ENCODE measurements around the gene PAX7.

PAX7 gene

DNA sequence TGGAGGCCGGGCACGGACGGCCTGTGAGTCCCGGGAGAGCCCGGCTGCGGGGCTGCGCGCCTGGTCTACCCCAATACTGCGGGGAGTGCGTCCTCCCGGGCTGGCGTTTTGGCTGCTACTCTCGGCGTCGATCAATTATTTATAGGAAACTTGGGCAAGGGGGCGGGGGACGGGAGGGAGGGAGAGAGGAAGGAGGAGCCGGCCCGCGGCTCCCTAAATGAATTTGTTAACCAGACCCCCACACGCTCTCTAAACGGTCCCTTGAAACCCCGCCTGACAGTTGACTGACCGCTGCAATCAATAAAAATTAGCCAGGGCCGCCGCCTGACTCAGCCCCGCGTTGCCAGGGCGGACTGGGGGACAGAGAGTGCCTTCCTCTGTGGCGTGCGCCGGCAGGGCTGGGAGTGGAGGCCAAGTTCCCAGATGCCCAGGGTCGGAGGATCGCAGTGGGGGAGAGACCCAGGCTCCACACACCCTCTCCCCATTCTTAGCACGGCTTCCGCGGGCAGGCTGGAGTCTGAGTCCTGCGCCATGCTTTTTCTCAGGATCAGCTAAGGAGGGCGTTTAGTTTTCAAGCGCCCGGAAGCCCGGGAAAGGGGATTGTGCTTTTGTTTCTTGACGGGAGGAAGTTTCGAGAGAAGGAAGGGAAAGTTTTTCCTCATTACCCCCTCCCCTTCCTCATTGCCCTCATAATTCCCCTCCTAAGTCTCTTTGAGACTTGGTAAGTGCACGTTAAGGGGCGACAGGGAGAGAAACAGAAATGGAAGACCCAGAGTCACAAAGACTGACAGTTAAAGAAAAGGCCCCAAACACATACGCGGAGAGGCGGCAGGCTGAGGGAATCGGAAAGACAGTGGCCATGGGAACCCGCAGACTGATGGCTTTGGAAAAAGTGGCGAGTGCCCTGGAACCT is 6.2 kb downstream of the PAX7 start:
- H3K9me3 ChIP-seq (ENCODE audit: insufficient read depth, low read depth, low read length), result no peaks in the 10 kb centered on the region
- under 1% methylated on average over 46 of the region's 52 CpGs for WGBS
- H3K9ac ChIP-seq (ENCODE audit: low read depth, low read length), result no peak overlapping the region

DNA sequence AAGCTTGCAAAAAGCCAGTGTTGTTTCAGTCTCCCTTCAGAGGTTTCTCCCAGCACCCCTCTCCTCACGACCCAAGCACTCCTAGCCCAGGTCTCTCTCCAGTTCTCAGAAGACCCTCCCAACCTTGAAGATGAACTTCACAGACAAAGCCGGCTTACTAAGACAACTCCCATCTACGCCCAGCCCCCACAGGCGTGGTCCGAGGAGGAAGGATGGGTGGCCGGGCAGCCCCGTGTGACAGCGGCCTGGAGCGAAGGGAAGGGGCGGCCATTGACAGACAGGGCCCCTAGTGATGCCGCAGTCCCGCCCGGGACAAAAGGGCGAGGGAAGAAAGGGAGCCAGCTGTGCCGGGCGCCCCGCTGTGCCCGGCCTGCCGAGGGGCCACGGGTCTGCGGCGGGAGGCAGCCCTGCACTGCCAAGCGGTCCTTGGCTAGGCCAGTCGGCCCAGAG is 6.9 kb downstream of the PAX7 start:
- Histone ChIP-seq H3K4me1 (ENCODE audit: insufficient read depth, low read length) (peaks cover 44% of the 10 kb centered on the region), H3K36me3 (ENCODE audit: insufficient read depth, low read length) (no peaks in the 10 kb centered on the region), H3K9ac (ENCODE audit: low read depth, low read length) (no peak overlapping the region), H3K27me3 (ENCODE audit: insufficient read depth, low read length) (peaks cover 100% of the 10 kb centered on the region), H3K9me3 (ENCODE audit: insufficient read depth, low read depth, low read length) (no peaks in the 10 kb centered on the region), H3K27ac (ENCODE audit: low read depth, low read length) (no peak overlapping the region), H3K4me3 (ENCODE audit: low read length) (peak overlapping the region; percentile 39; the same call in 1 of the 2 replicates)
- WGBS, result under 1% methylated on average over 24 of the region's 24 CpGs

More for the DNA sequence above, 6.2 kb downstream of the PAX7 start:
- Histone ChIP-seq H3K27ac (ENCODE audit: low read depth, low read length) (no peak overlapping the region), H3K4me3 (ENCODE audit: low read length) (peak overlapping the region; percentile 39), H3K4me1 (ENCODE audit: insufficient read depth, low read length) (peaks cover 44% of the 10 kb centered on the region), H3K36me3 (ENCODE audit: insufficient read depth, low read length) (no peaks in the 10 kb centered on the region), H3K27me3 (ENCODE audit: insufficient read depth, low read length) (peaks cover 100% of the 10 kb centered on the region)

DNA sequence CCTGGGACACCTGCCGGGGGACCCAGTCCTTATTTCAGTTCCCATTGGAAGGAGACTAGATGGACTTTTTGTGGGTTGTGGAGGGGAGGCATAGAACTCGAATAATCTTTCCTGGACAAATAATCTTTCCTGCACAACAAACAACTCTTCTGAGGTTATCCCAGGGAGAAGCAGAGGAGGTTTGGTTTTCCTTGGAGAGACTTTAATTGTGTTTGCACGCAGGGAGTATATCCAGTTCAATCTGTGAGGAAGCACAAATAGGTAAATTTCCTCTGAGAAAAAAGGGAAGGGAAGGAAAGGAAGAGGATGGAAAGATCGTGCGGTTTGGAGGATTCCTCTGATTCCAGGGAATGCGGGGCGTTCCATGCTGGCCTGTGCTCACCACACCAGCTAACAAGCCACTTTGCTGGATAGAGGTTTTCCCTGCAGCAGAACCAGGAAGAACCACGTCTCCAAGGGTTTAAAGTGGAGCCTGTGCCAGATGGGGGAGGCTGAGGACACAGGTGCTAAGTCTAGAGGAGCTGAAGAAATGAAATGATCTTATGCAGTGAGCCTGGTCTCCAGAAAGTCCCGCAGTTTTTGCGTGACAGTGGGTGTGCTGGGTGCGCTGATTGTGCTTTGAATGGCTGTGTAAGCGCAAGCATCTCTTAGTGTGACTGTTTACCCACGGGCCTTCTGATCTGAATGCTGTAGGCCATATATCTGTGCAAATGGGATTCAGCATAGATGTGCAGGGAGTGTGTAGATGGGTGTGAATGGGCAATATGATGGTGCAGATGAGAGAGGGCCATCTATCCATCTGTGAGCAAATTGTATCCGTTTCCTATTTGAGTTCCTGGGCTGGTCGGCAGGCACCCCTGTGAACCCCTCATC is 7.6 kb downstream of the PAX7 start:
- H3K9me3 ChIP-seq (ENCODE audit: insufficient read depth, low read depth, low read length), result no peaks in the 10 kb centered on the region
- no peak overlapping the region for H3K9ac ChIP-seq (ENCODE audit: low read depth, low read length)
- 6% methylated on average over 14 of the region's 15 CpGs for WGBS
- no peaks in the 10 kb centered on the region for H3K36me3 ChIP-seq (ENCODE audit: insufficient read depth, low read length)
- peaks cover 100% of the 10 kb centered on the region for H3K27me3 ChIP-seq (ENCODE audit: insufficient read depth, low read length)
- no peak overlapping the region for H3K4me3 ChIP-seq (ENCODE audit: low read length)
- H3K27ac ChIP-seq (ENCODE audit: low read depth, low read length), result no peak overlapping the region
- peaks cover 44% of the 10 kb centered on the region for H3K4me1 ChIP-seq (ENCODE audit: insufficient read depth, low read length)

DNA sequence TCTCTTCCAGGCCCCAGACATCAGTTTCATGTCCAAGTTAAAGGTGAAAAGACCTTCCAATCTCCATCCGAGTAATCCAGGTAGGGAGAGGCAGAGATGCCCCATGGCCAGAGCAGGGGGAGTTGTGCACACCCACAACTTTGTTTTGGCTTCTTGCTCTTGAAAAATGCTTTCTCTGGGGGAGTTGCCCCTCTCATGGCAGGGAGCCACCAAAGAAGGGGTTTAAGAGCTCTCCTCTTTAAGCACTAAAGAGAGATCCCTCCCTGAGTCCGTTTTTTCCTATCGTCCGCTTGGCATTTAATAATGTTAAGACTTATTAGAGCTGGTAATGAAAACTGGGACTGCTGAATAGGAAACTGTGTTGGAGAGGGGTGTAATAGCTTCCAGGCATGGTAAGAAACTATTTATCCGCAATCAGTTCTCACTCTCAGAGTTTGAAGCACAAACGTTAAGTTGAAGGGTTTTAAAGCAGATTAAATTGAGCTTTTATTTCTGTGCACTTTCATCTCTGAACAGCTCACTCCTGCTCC is 8.3 kb downstream of the PAX7 start:
- Histone ChIP-seq H3K27me3 (ENCODE audit: insufficient read depth, low read length) (peaks cover 100% of the 10 kb centered on the region), H3K4me1 (ENCODE audit: insufficient read depth, low read length) (peaks cover 48% of the 10 kb centered on the region), H3K4me3 (ENCODE audit: low read length) (no peak overlapping the region), H3K9ac (ENCODE audit: low read depth, low read length) (no peak overlapping the region), H3K27ac (ENCODE audit: low read depth, low read length) (no peak overlapping the region), H3K36me3 (ENCODE audit: insufficient read depth, low read length) (no peaks in the 10 kb centered on the region), H3K9me3 (ENCODE audit: insufficient read depth, low read depth, low read length) (no peaks in the 10 kb centered on the region)
- WGBS, result 3% methylated on average over 6 of the region's 6 CpGs

DNA sequence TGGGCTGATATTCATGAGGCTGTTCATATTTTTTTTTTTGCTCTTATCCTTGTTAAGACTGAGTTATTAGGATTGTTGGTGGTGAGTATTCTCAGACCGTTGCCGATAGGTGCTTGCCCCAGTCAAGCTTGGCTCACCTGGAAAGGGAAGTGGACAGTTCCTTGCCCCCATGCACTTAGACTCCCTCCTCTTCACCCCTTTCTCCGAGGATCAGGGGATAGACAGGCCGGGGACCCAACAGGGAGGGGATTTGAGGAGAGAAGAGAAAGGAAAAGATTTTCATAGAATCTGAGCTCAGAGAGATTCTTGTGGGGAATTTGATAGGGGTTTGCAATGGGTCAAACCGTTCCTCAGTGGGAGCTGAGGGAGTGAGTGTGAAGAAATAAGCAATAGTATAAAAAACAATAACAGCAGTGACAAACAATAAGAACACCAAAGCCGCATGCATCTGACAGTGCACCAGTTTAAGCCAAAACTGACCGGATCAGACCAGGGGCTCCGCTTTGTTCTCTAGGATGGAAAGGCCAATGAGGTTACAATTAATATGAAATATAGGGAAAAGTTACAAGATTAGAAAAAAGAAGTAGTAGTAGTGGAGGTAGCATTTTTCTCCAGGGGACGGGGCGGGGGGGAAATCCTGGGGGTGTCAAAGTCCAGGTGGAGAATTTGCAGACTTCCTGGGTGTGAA is 8.9 kb downstream of the PAX7 start:
- Histone ChIP-seq H3K4me3 (ENCODE audit: low read length) (peak overlapping the region; percentile 34; the same call in 1 of the 2 replicates), H3K4me1 (ENCODE audit: insufficient read depth, low read length) (peaks cover 54% of the 10 kb centered on the region), H3K9ac (ENCODE audit: low read depth, low read length) (no peak overlapping the region), H3K27me3 (ENCODE audit: insufficient read depth, low read length) (peaks cover 100% of the 10 kb centered on the region), H3K36me3 (ENCODE audit: insufficient read depth, low read length) (no peaks in the 10 kb centered on the region), H3K9me3 (ENCODE audit: insufficient read depth, low read depth, low read length) (no peaks in the 10 kb centered on the region), H3K27ac (ENCODE audit: low read depth, low read length) (no peak overlapping the region)
- WGBS, result 3% methylated on average over 7 of the region's 10 CpGs

DNA sequence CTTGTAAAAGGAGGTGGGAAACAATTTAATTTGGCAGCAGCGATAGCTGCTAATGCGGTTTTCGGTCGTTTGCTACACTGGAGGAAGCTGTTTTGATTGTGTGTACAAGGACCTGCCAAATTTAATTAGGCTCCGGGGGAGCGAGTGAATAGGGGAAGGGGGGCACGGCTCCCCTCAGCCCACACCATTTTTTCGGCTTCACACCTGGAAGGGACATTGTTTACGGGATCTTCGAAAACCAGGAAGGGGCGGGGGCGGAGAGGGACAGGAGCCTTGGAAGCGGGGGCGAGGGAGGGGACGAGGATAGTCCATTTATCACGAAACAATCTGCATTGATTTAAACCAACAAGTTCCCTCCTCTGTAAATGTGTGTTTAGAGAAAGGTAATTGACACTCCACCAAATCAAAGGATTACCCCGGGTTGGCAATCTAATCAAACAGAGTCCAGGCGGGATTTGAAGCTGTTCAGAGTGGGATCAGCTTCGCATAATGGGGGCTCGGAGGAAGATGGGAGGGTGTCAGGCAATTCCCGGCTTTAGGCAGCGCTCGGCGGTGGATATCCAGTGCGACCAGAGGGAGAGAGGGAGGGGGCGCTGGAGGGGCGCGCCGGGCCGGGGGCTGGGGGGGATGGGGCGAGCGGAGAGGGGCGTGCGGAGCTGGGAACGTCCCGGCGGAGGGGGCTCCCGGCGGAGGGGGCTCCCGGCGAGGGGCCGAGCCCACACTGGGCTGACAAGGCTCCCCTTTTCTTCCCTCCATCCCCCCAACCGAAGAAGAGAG is 9.8 kb downstream of the PAX7 start:
- WGBS, result under 1% methylated on average over 20 of the region's 43 CpGs
- no peak overlapping the region for H3K9ac ChIP-seq (ENCODE audit: low read depth, low read length)
- H3K4me1 ChIP-seq (ENCODE audit: insufficient read depth, low read length), result peaks cover 60% of the 10 kb centered on the region
- peaks cover 100% of the 10 kb centered on the region for H3K27me3 ChIP-seq (ENCODE audit: insufficient read depth, low read length)
- peak overlapping the region; percentile 46 for H3K4me3 ChIP-seq (ENCODE audit: low read length)
- no peaks in the 10 kb centered on the region for H3K9me3 ChIP-seq (ENCODE audit: insufficient read depth, low read depth, low read length)
- no peak overlapping the region for H3K27ac ChIP-seq (ENCODE audit: low read depth, low read length)
- H3K36me3 ChIP-seq (ENCODE audit: insufficient read depth, low read length), result no peaks in the 10 kb centered on the region

DNA sequence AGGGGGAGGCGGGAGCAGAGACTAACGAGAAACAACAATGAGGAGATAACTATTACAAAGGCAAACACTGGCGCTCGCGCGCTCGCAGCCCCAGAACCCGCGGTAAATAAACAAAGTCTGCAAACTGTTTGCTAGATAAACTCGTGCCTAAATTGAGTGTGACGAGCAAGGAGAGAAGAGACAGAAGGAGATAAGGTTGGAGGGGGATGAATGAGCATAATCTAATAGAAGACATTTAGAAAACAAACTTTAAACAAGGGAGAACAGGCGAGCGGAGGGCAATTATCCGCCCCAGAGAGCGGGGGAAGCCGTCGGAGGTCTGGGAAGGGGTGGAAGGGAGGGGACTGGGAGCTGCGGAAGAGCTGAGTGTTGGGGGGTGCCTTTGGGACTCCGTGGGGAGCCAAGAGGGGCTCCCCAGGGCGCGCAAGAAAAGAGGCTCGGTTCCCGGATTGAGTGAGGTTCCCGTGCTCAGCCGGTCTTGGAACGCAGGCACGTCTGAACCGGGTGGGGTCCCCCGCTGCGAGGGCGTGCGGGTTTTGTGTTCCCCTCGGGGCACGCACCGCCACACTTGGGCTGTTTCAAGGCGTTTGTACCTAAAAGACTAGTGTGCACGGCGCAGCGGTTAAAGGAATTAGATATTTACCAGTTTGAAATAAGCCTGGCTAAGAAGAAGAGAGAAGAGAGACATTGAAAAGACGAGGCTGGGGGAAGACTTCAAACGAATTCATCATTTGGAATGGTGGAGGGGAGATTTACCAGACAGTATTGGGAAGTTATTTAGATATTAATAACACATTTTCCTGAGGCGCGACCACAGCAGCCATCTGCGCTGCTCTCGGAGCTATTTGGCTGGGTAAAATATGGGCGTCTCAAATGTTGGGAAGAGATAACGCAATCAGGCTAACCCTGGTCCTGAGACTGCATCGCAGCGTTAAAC is 10.6 kb downstream of the PAX7 start:
- H3K27me3 ChIP-seq (ENCODE audit: insufficient read depth, low read length), result peaks cover 100% of the 10 kb centered on the region
- H3K9me3 ChIP-seq (ENCODE audit: insufficient read depth, low read depth, low read length), result no peaks in the 10 kb centered on the region
- no peaks in the 10 kb centered on the region for H3K36me3 ChIP-seq (ENCODE audit: insufficient read depth, low read length)
- under 1% methylated on average over 48 of the region's 49 CpGs for WGBS
- H3K27ac ChIP-seq (ENCODE audit: low read depth, low read length), result no peak overlapping the region
- peaks cover 62% of the 10 kb centered on the region for H3K4me1 ChIP-seq (ENCODE audit: insufficient read depth, low read length)
- H3K9ac ChIP-seq (ENCODE audit: low read depth, low read length), result no peak overlapping the region
- H3K4me3 ChIP-seq (ENCODE audit: low read length), result peak overlapping the region; percentile 46

DNA sequence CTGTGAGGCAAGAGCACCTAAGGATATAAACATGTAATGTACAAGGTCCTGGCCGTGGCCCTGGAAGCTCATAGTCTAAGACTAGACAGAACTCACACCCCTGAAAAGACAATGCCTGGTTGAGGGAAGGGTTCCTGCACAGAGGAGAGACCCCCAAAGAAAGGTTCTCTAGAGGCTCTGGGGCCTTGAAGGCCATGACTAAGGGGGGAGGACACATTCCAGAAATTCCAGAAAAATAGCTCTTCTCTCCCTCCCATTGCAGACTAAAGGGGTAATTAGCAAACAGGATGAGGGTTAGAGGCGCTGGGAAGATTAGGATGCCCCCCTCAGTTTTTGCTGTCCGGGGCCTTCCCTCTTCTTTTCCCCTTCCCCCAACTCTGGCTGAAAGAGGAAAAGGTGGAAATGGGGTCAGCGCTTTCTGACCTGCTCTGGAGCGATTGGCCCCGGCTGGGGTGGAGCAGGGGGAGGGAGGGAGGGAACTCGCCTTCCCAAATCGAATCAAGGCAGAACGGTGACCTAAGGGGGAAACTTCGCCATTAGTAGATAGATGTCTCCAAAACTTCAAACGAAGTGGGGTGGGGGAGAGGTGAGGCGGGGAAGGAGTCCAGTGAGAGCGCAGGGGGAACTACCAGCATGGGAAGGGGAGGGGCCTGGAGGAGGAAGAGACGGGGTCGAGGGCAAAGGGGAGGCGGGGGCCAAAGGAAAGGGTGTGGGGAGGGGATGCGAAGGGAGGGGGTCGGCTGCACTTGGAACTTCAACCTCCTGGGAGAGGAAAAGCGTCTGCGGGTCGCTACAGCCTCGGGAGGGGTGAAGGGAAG is 11.8 kb downstream of the PAX7 start:
- H3K9ac ChIP-seq (ENCODE audit: low read depth, low read length), result no peak overlapping the region
- H3K4me1 ChIP-seq (ENCODE audit: insufficient read depth, low read length), result peaks cover 63% of the 10 kb centered on the region
- 2% methylated on average over 20 of the region's 22 CpGs for WGBS
- H3K4me3 ChIP-seq (ENCODE audit: low read length), result peak overlapping the region; percentile 43
- peaks cover 98% of the 10 kb centered on the region for H3K27me3 ChIP-seq (ENCODE audit: insufficient read depth, low read length)
- no peak overlapping the region for H3K27ac ChIP-seq (ENCODE audit: low read depth, low read length)
- H3K36me3 ChIP-seq (ENCODE audit: insufficient read depth, low read length), result no peaks in the 10 kb centered on the region
- H3K9me3 ChIP-seq (ENCODE audit: insufficient read depth, low read depth, low read length), result no peaks in the 10 kb centered on the region
